ENCODE results near the gene ARHGEF12.
A peak's percentile ranks its signal among the peaks of the same experiment; 100 is the strongest.

ARHGEF12 gene

GRCh38 chr11:120342226-120342625 is 6.0 kb downstream of the ARHGEF12 start:
- no peak for DNase-seq

- no peak for DNase-seq
Observed at GRCh38 chr11:120342678-120343077, 6.5 kb downstream of the ARHGEF12 start.

GRCh38 chr11:120343429-120343828 is 7.2 kb downstream of the ARHGEF12 start:
- DNase-seq: no peak

GRCh38 chr11:120344302-120345004 is 8.2 kb downstream of the ARHGEF12 start:
- DNase-seq: peak; percentile 66

- no peak for DNase-seq
Observed at GRCh38 chr11:120346233-120346632, 10.0 kb downstream of the ARHGEF12 start.

GRCh38 chr11:120350637-120351036 is 14.4 kb downstream of the ARHGEF12 start:
- DNase-seq: no peak

- DNase-seq: no peak
Observed at GRCh38 chr11:120352405-120352804, 16.2 kb downstream of the ARHGEF12 start.

- peak; percentile 26 for DNase-seq
Observed at GRCh38 chr11:120354068-120354467, 17.9 kb downstream of the ARHGEF12 start.

- no peak for DNase-seq
Observed at GRCh38 chr11:120354779-120355178, 18.6 kb downstream of the ARHGEF12 start.

- no peak for DNase-seq
Observed at GRCh38 chr11:120357620-120358019, 21.4 kb downstream of the ARHGEF12 start.

GRCh38 chr11:120358729-120359128 is 22.5 kb downstream of the ARHGEF12 start:
- no peak for DNase-seq

GRCh38 chr11:120363436-120363835 is 27.2 kb downstream of the ARHGEF12 start:
- no peak for DNase-seq

GRCh38 chr11:120365512-120365911 is 29.3 kb downstream of the ARHGEF12 start:
- DNase-seq: no peak

- DNase-seq: no peak
Observed at GRCh38 chr11:120372296-120372695, 36.1 kb downstream of the ARHGEF12 start.

GRCh38 chr11:120375076-120375475 is 38.9 kb downstream of the ARHGEF12 start:
- DNase-seq: no peak

- no peak for DNase-seq
Observed at GRCh38 chr11:120376547-120377182, 40.5 kb downstream of the ARHGEF12 start.

- DNase-seq: no peak
Observed at GRCh38 chr11:120378474-120378873, 42.3 kb downstream of the ARHGEF12 start.

- no peak for DNase-seq
Observed at GRCh38 chr11:120381401-120381800, 45.2 kb downstream of the ARHGEF12 start.

GRCh38 chr11:120383518-120384155 is 47.4 kb downstream of the ARHGEF12 start:
- no peak for DNase-seq

GRCh38 chr11:120384476-120384875 is 48.3 kb downstream of the ARHGEF12 start:
- DNase-seq: no peak

GRCh38 chr11:120385110-120385509 is 48.9 kb downstream of the ARHGEF12 start:
- DNase-seq: peak; percentile 60

- DNase-seq: no peak
Observed at GRCh38 chr11:120385655-120386054, 49.4 kb downstream of the ARHGEF12 start.

- DNase-seq: no peak
Observed at GRCh38 chr11:120386318-120386717, 50.1 kb downstream of the ARHGEF12 start.

GRCh38 chr11:120386774-120387371 is 50.7 kb downstream of the ARHGEF12 start:
- peak; percentile 22 for DNase-seq

Data from fibroblast of skin of right quadriceps (primary cell).